Measurements from ENCODE around the gene HLA-DPA1.

Gene HLA-DPA1

DNA sequence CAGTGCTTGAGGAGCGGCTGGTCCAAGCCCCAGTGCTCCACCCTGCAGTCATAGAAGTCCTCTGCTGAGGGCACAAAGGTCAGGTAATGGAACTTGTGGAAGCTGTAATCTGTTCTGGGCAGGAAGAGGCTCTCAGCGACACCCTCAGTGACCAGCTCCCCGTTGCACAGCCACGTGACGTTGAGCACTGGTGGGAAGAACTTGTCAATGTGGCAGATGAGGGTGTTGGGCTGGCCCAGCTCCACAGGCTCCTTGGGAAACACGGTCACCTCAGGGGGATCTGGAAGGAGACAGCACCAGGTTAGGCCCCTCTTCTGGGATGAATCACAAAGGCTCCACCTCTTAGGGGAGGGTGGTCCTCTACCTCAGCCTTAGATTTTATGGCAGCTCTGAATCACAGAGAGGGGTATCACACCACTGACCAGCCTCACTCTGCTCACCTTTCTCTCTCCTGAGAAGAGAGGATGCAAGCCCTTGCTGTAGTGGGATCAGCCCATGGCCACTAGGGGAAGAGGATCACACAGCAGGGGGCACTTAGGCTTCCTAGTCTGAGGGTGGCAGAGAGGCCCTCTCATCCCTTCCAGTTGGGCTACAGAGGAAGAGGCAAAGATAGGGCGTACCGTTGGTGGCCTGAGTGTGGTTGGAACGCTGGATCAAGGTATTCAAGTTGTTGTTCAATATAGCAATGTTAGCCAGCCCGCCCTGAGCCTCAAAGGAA lies 4.3 kb downstream of the HLA-DPA1 start:
- Histone ChIP-seq H3K4me3 (ENCODE audit: low read depth in 1 of 2, low read length in 2 of 2) (no peak overlapping the region), H3K9ac (ENCODE audit: low read depth, low read length) (no peak overlapping the region), H3K4me2 (ENCODE audit: insufficient read depth, low read length) (no peak overlapping the region), H3K9me3 (ENCODE audit: insufficient read depth, low read length, severe bottlenecking) (no peaks in the 10 kb centered on the region), H3K4me1 (ENCODE audit: insufficient read depth, low read length) (no peaks in the 10 kb centered on the region), H2AFZ (ENCODE audit: low read depth, low read length) (no peak overlapping the region), H4K20me1 (ENCODE audit: insufficient read depth, low read length) (no peaks in the 10 kb centered on the region), H3K79me2 (ENCODE audit: insufficient read depth, low read length) (no peaks in the 10 kb centered on the region), H3K27ac (ENCODE audit: low read length) (no peak overlapping the region), H3K27me3 (ENCODE audit: insufficient read depth, low read length, poor library complexity) (peaks cover 59% of the 10 kb centered on the region), H3K36me3 (ENCODE audit: insufficient read depth, low read length) (no peaks in the 10 kb centered on the region)
- TF ChIP-seq EZH2 (IDR thresholded peaks at IDR 0.05; ENCODE audit: borderline replicate concordance, low read depth, low read length, severe bottlenecking): no peak
- TF ChIP-seq, protein P1, sequence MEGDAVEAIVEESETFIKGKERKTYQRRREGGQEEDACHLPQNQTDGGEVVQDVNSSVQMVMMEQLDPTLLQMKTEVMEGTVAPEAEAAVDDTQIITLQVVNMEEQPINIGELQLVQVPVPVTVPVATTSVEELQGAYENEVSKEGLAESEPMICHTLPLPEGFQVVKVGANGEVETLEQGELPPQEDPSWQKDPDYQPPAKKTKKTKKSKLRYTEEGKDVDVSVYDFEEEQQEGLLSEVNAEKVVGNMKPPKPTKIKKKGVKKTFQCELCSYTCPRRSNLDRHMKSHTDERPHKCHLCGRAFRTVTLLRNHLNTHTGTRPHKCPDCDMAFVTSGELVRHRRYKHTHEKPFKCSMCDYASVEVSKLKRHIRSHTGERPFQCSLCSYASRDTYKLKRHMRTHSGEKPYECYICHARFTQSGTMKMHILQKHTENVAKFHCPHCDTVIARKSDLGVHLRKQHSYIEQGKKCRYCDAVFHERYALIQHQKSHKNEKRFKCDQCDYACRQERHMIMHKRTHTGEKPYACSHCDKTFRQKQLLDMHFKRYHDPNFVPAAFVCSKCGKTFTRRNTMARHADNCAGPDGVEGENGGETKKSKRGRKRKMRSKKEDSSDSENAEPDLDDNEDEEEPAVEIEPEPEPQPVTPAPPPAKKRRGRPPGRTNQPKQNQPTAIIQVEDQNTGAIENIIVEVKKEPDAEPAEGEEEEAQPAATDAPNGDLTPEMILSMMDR (IDR thresholded peaks at IDR 0.05; ENCODE audit: borderline replicate concordance, extremely low read depth, low read length, poor library complexity, severe bottlenecking): peak; percentile 9
- DNase-seq: no peak
- ATAC-seq (ENCODE audit: insufficient read depth, low read depth): no peak

DNA sequence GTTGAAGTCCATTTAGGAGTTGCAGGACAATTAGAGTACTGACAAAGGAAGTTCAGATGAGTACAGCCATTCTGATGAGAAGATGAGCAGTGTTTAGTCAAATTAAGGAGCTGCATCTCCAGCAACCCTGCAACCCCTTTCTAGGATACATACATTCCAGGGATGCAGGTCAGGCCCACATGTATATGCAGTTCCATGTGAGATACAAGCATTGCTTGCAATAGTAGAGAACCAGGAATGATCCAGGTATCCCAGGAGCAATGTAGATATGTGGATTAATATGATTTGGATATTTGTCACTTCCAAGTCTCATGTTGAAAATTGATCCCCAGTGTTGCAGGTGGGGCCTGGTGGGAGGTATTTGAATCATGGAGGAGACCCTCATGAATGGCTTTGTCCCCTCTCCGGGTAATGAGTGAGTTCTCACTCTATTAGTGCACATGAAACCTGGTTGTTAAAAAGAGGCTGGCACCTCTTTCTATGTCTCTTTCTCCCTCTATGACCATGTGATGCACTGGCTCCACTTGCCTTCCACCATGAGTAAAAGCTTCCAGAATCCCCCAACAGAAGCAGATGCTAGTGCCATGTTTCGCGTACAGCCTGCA lies 6.4 kb downstream of the HLA-DPA1 start:
- H3K9me3 ChIP-seq (ENCODE audit: insufficient read depth, low read length, severe bottlenecking): no peaks in the 10 kb centered on the region
- no peak overlapping the region for H2AFZ ChIP-seq (ENCODE audit: low read depth, low read length)
- H3K27me3 ChIP-seq (ENCODE audit: insufficient read depth, low read length, poor library complexity): peaks cover 48% of the 10 kb centered on the region
- no peak for ATAC-seq (ENCODE audit: insufficient read depth, low read depth)
- H3K4me1 ChIP-seq (ENCODE audit: insufficient read depth, low read length): no peaks in the 10 kb centered on the region
- H4K20me1 ChIP-seq (ENCODE audit: insufficient read depth, low read length): no peaks in the 10 kb centered on the region
- H3K79me2 ChIP-seq (ENCODE audit: insufficient read depth, low read length): no peaks in the 10 kb centered on the region
- H3K9ac ChIP-seq (ENCODE audit: low read depth, low read length): no peak overlapping the region
- H3K27ac ChIP-seq (ENCODE audit: low read length): no peak overlapping the region
- no peaks in the 10 kb centered on the region for H3K36me3 ChIP-seq (ENCODE audit: insufficient read depth, low read length)
- no peak overlapping the region for H3K4me3 ChIP-seq (ENCODE audit: low read depth in 1 of 2, low read length in 2 of 2)
- DNase-seq: no peak
- no peak overlapping the region for H3K4me2 ChIP-seq (ENCODE audit: insufficient read depth, low read length)
- TF ChIP-seq, protein P1 (IDR thresholded peaks at IDR 0.05; ENCODE audit: borderline replicate concordance, extremely low read depth, low read length, poor library complexity, severe bottlenecking): no peak
- TF ChIP-seq EZH2 (IDR thresholded peaks at IDR 0.05; ENCODE audit: borderline replicate concordance, low read depth, low read length, severe bottlenecking): no peak

DNA sequence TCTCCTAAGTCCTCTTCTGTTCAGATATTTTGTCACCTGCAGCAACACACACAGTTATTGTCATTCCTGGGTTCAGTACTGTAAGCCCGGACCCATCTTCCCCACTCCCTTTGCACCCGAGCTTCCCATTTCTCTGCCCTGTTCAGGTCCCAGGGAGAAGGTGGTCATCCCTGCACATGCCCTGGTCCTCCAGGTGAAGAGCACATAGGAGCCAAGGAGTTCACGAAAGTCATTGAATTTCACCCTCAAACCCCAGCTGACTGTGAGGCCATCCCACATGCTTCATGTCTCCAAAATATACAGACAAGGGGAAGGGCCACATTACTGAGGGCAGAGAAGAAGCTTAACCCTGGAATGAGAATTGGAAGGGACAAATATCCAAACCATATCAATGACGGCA lies 8.1 kb downstream of the HLA-DPA1 start:
- Histone ChIP-seq H3K4me3 (ENCODE audit: low read depth in 1 of 2, low read length in 2 of 2) (no peak overlapping the region), H3K9me3 (ENCODE audit: insufficient read depth, low read length, severe bottlenecking) (no peaks in the 10 kb centered on the region), H4K20me1 (ENCODE audit: insufficient read depth, low read length) (no peaks in the 10 kb centered on the region), H2AFZ (ENCODE audit: low read depth, low read length) (no peak overlapping the region), H3K4me2 (ENCODE audit: insufficient read depth, low read length) (no peak overlapping the region), H3K9ac (ENCODE audit: low read depth, low read length) (no peak overlapping the region), H3K27me3 (ENCODE audit: insufficient read depth, low read length, poor library complexity) (peaks cover 38% of the 10 kb centered on the region), H3K79me2 (ENCODE audit: insufficient read depth, low read length) (no peaks in the 10 kb centered on the region), H3K27ac (ENCODE audit: low read length) (no peak overlapping the region), H3K36me3 (ENCODE audit: insufficient read depth, low read length) (no peaks in the 10 kb centered on the region), H3K4me1 (ENCODE audit: insufficient read depth, low read length) (no peaks in the 10 kb centered on the region)
- no peak for DNase-seq
- no peak for ATAC-seq (ENCODE audit: insufficient read depth, low read depth)
- TF ChIP-seq, protein P1 (IDR thresholded peaks at IDR 0.05; ENCODE audit: borderline replicate concordance, extremely low read depth, low read length, poor library complexity, severe bottlenecking): no peak
- no peak for TF ChIP-seq EZH2 (IDR thresholded peaks at IDR 0.05; ENCODE audit: borderline replicate concordance, low read depth, low read length, severe bottlenecking)

All from DND-41 (cell line).